GM18951 (cell line): ENCODE measurements around the gene MAD1L1.

Source experiments
- POLR2A ChIP-seq: IDR thresholded peaks from 4 replicates; pipeline ENCODE4 v1.6.1; 2011; ENCODE audit warnings: mild to moderate bottlenecking; ENCODE audit not compliant: insufficient read length, insufficient read depth; ENCODE audit errors: extremely low read depth
- in situ Hi-C: fragments of 300-500 bp; cut with MboI; formaldehyde crosslinking; loops from one replicate; pipeline ENCODE4 v1.12.0; 2022; ENCODE audit warnings: low sequenced_read_pairs, mixed read lengths, inconsistent platforms; ENCODE audit not compliant: unreplicated experiment

MAD1L1 gene

DNA sequence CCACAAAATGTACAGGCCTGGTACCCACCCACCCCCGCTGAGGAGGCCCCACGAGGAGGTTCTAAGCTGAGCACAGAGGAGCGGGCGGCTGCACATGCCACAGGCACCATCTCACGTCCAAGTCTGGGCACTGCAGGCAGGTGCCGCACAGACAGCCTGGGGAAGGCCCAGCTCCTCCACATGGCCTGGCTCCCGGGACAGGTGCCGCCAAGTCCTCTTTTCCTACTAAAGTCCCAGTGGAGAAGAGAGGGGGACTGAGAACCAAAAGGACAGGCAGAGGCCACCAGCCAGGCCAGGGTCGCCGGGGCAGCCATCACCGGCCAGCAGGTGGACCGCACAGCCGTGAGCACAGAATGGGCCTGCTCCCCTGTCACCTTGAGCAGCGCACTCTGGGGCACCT is 91.1 kb downstream of the MAD1L1 start:
- TF ChIP-seq POLR2A, result no peak
- in situ Hi-C loops, result no loop called here

GRCh38 chr7:2141021-2141410 is 91.7 kb downstream of the MAD1L1 start:
- in situ Hi-C loops, result no loop called here
- TF ChIP-seq POLR2A, result no peak

DNA sequence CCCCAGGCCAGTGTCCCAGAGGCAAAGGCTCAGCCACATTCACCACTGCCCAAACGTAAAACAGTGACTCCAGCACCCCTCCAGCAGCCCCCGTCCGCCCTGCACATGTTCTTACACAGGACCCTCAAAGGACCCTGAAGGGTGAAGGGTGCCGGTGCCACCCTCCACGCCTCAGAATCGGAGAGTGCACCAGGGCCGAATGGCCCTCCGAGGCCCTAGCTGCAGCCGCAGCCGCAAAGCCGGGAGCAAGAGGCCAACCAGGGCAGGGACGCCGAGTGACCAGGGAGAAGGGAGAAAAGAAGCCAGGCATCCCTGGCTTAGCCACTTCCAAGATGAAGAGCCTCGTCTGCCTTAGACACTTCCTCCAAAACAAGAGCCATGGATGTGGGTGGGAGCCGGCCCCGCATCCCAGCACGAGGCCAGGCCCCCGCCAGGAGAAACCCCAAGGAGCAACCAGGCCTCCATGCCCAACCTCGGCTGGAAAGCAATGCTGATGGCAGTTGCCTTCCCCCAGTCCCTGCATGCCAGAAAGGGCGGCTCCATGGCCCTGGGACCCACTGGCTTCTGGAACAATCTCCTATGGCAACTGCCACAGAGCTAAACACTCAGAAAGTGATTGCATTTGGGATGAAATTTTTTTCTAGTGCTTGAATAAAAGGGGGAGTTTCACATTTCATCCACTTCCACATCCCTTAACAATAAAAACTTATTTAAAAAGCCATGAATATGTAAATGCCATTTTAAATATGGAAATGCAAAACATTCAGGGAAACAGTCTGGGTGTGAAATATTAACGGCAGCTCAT is 92.3 kb downstream of the MAD1L1 start:
- no peak for TF ChIP-seq POLR2A
- in situ Hi-C loops, result no loop called here

DNA sequence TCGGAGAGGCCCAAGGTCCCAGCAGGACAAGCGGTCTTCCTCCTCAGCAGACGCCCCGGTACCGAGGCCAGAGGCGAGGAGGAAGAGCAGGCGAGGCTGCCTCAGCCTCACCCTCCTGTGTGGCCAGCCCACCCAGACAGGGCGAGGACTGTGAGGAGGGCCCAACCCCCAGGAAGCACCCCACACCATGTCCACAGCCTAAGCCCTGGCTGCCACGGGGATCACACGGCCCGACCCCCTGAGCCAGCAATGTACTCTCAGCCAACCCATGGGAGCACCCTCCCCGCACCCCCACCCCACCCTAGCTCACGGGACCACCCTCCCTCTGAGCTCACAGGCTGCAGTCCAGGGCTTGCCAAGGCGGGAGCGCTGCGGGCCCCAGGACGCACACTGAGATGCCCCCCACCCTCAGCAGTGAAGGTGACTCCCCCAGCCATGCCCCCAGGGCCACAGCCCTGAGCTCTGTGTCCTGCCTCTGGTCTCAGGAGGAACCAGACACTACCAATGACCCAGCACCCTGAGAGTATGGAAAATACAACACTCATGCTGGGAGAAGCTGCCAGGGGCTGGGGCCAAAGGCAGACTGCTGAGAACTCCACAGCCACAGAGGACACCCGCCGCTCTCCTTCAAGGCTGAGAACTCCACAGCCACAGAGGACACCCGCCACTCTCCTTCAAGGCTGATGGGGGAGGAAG is 93.6 kb downstream of the MAD1L1 start:
- TF ChIP-seq POLR2A, result no peak
- in situ Hi-C loops, result no loop called here

DNA sequence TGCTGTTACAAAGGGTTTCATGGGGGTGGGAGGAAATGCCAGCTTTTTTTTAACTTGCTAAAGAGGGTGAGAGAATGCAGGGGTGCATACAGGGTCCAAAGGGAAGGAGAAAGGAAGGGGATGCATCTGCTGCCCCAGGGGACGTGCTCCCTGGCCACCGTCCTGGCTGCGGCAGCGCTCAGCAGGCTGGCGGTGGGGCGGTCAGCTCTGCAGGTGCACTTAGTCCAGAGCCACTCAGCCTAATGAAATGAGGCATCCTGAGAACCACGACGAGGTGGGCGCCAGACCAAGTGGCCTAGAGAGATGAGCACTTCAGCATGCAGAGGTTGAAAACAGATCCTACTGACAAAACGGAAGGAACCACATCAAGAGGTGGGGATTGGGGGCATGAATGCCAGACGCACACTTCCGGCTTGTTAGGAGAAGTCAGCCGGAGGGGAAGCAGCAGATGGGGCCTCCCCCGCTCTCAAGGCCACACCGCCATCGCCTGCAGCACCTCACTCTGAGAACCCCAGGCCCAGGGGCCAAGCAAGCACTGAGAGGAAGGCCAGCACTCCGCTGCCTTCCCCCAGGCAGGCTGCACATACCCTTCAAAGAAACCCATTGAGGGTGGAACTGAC is 94.5 kb downstream of the MAD1L1 start:
- peak; percentile 47 for TF ChIP-seq POLR2A
- in situ Hi-C loops, result no loop called here

GRCh38 chr7:2134740-2135139 is 98.0 kb downstream of the MAD1L1 start:
- in situ Hi-C loops, result no loop called here

GRCh38 chr7:2132243-2132642 is 100.5 kb downstream of the MAD1L1 start:
- in situ Hi-C loops, result no loop called here

More at GRCh38 chr7:2134740-2135139, 98.0 kb downstream of the MAD1L1 start:
- no peak for TF ChIP-seq POLR2A

DNA sequence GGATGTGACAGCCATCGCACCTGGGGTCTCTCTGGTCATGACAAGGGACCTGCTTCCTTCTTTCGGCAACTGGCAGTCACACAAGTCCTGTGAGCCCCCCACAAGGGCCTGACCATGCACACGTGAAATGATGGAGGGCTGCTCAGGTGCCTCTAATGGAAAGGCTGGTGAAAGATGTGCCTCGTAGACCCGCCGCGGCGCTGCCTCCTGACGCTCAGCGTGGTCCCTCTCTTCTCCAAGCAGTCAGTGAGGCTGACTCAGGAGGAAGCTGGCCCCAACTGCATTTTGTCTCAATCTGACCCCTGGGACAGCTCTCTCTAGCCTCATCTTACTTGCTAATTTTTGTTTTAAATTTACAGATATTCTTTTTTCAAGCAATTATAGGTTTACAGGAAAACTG is 100.9 kb downstream of the MAD1L1 start:
- no peak for TF ChIP-seq POLR2A
- in situ Hi-C loops, result no loop called here

More at GRCh38 chr7:2132243-2132642, 100.5 kb downstream of the MAD1L1 start:
- TF ChIP-seq POLR2A, result no peak

GRCh38 chr7:2131341-2131740 is 101.4 kb downstream of the MAD1L1 start:
- in situ Hi-C loops, result no loop called here
- no peak for TF ChIP-seq POLR2A

DNA sequence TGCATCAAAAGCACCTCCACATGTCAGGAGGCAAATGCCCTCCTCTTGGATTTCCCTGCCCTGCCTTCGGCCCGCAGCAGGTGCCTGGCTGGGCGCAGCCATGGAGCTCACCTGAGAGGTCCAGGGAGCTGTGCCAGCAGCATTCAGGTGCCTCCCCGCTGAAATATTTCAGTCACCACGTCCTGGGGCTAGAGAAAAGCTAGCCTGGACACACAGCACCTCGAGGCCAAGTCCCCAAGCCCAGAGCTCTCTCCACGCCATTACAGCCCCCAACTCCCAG is 102.7 kb downstream of the MAD1L1 start:
- in situ Hi-C loops, result no loop called here
- TF ChIP-seq POLR2A, result no peak

DNA sequence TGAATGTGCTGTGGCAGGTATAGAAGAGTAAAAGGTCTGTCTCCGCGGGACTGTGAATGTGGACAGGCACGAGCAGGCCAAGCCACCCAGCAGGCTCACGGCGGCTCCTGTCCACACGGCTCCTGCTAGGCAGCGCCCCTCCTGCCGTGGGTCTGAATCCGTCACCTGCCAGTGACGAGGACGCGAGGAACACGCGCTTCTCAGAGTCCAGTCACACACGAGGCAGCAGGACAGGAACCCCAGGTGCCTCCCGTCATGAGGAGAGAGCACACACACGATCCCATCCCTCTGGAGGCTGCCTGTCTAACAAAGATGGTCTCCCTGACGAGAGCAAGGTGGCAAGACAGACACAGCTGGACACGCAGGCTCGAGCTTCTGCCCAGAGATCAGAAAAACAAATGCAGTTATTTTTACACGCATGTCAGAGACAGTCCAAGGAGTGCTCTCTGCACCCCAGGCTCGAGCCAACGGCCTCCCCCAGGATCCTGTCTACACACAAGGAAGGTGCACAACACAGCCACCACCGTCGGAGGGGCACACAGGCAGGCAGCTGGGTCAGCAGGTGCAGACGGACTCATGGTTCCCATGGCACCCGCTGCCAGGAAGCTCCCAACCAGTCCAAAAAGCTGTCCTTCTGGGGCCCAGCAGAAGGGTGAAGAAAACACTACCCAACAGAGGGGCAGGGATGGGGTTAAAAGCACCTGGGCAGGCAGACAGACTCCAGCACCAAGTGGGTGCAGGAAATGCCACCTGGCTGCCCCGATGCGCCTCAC is 103.2 kb downstream of the MAD1L1 start:
- in situ Hi-C loops, result no loop called here
- no peak for TF ChIP-seq POLR2A

DNA sequence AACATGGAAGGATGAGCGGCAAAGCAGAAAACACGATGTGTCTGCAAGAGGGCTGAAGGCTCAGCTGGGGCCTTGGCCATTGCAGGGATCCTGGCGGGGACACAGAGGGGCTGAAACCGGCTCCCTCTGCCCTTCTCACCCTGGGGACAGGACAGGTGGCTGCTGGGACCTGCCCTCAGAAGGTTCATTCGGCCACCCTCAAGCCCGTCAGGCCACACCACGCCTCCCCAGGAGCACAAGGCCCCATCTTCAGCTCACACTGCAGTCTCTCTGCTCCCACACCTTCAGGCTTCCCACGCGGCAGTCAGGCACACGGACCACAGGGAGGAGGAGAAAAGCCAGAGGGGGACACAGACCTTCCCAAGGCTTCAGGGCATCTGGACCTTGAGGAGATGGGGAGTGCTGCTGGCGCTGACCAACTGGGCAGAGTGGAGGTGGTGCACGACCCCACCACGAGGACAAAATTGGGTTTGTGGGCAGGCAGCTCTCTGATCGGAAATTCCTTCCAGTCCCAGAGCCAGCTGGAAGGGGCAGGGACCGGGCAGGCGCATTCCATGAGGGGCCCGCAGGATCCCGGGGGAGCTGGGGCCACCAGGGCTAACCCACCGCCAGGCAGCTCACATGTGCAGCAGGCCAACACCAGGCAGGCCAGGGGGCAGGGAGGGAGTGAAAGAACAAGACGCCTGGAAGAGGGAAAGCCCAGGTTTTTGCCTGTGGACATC is 104.0 kb downstream of the MAD1L1 start:
- TF ChIP-seq POLR2A, result no peak
- in situ Hi-C loops, result no loop called here

- in situ Hi-C loops, result no loop called here
- TF ChIP-seq POLR2A, result no peak
Observed at GRCh38 chr7:2126621-2127020, 106.1 kb downstream of the MAD1L1 start.
